Right renal cortex interstitium (tissue), 3 donors: ENCODE measurements around the gene CACNG5. TPM values are rescaled to one million over a fixed set of nuclear protein-coding genes. Genes with fewer than 3 reads are reported as not detected.

Source experiments
- polyA plus RNA-seq, 3 donors: library from polyadenylated mRNA; unstranded; fragments of 120-200 nt; gene quantifications; one replicate each; pipeline ENCODE4 v1.2.1, GENCODE V29; 2013; ENCODE audit not compliant: insufficient read length in 3 of 3

The CACNG5 gene
- polyA plus RNA-seq, 3 donors: 2.1 to 3.4 (median 3.1) TPM

Other genes starting within 250 kb of the CACNG5 start
- 1 to 10 TPM; 2.9 to 3.8 (median 3.1) TPM for gene CACNG4, start 129.6 kb downstream of the CACNG5 start, polyA plus RNA-seq
- not detected for gene CACNG1, start 209.4 kb downstream of the CACNG5 start, polyA plus RNA-seq